Islet of Langerhans (tissue), 1 donor: ENCODE data around the gene TAS2R7.
"Not testable (repeated sequence)": the region's sequence is repeated elsewhere in the genome, so short reads cannot be mapped to it uniquely, and the experiment has no call there.

Experiments
- FAIRE-seq: peaks from one replicate; lab custom pipeline; 2011; peaks lifted over from hg19 to GRCh38; lab: Jason Lieb, UNC

The TAS2R7 gene

GRCh38 chr12:10802587-10802986 lies at the start of gene TAS2R7:
Gene TAS2R7 (minus strand): TSS chr12:10802627. CDS start chr12:10802570, 57 bp downstream.
- no peak for FAIRE-seq

DNA sequence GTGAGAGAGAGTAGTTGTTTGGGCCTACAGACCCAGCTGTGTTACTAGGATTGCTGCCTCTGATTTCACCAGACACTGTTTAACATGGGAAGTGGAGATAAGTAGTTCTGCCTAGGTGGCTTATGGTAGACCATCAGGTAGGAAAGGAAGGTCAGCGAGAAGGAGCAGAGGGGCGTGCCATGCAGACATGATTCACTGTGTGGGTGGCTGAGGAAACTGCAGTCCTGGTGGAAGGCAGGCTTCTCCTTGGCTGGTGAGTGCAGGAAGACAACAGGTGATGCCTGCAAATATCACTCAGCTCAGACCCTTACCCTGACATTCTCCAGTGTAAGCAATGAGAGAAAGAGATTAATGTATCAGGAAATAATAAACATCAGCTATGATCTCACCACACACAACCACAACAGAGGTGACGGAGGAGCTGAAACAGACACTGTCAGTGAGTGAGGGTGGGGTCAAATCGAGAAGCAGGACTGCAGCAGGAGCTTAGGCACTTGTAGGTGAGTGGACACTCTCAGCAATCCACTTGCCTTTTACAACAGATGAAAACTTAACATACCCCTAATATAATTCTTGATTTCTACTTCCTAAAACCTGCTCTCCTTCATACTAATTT lies 48.9 kb upstream of the TAS2R7 start:
- FAIRE-seq = no peak

DNA sequence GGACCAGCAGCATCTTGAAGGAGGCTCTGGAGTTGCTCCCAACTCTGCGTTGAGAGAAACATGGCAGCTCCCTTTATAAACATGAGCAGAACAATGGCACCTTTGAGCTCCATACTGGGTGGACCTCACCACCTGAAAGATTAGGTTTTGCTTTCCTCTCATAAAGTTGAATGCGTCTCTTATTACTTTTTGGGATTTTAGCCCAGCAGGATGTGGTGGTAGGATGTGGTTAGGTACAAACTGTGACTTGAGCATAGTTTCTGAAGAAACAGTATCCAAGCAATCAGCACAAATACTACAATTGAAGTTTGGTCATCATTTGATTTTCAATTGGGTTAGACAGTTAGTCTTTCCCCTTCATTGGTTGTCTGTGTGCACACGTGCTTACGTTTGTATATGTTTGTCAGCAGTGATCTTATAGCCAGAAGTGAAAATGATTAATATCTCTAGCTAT lies 47.0 kb upstream of the TAS2R7 start, which contains the start of gene PRR4:
Gene PRR4 (minus strand): TSS at position 51 of the 454 bp plus-strand sequence. CDS start 38 bp downstream, at position 13.
- FAIRE-seq = no peak

DNA sequence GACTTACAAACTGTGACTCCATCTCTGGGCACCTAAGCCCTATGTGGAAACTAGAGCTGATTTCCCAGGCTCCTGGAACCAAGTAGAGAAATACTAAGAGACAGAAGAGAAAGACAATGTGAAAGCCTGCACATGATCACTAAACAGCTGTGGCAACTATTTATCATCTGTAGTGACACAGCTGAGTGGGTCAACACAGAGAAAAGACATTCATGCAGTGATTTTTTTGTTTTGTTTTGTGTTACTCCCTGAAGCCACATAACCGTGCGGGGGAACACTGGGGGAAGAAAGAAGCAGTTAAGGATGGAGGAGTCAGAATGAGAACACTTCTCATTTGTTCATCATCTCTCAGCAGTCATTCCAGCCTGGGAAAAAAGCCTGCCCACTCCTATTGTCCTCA lies 45.3 kb upstream of the TAS2R7 start:
- FAIRE-seq = no peak

- no peak for FAIRE-seq
These were observed 40.4 kb upstream of the TAS2R7 start for GRCh38 chr12:10842862-10843261.

DNA sequence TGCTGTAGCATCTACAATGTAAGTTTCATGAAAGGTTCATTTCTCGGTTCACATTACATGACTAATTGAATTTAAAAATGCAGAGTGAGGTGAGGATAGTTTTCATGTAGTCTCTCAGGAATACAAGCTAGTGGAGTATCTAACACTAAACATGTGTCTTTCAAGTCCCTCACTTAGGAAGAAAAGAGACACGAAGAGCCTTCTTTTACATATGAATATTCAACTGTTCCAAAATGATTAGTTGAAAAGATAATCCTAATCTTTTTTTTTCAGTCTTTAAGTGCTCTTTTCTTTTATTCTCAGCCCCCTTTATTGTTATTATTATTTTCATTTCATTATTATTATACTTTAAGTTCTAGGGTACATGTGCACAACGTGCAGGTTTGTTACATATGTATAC lies 36.0 kb upstream of the TAS2R7 start:
- FAIRE-seq = no peak

DNA sequence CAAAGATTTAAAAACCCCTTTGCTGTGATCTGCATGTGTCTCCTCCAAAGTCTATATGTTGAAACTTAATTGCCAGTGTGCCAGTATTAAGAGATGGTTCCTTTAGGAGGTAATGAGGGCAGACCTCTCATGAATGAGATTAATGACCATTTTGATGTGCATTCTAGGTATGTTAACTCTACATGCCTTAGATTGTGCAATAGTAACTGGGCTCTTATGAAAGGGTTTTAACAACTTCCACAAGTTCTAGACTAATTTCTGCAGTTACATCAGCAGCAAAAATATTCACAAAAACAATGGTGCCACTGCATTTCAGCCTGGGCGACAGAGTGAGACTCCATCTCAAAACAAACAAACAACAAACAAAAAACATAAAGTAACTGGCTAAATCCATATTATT lies 27.6 kb upstream of the TAS2R7 start:
- FAIRE-seq = no peak

GRCh38 chr12:10826258-10826657 lies 23.8 kb upstream of the TAS2R7 start, which contains the start of gene TAS2R10:
Gene TAS2R10 (minus strand): TSS chr12:10826358. CDS start chr12:10826269, 89 bp downstream.
- no peak for FAIRE-seq

DNA sequence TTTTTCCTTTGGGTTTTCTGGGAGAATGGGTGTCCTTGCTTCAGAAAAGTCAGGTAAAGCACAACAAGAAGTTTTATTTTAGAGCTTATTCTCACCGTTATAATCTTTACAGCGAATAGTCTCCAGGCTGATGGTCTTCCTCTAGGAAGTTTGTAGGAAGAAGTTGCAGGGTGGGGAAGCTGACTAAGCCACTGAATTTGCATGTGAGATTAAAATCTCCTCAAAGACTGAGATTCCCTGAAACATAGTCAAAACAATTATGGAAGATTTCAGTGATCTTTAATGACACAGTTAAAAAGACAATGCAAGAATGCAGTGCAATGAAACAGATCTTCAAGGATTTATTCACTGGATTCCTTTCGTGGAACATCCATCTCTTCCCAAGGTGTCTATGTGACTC lies 22.5 kb upstream of the TAS2R7 start:
- FAIRE-seq = no peak

DNA sequence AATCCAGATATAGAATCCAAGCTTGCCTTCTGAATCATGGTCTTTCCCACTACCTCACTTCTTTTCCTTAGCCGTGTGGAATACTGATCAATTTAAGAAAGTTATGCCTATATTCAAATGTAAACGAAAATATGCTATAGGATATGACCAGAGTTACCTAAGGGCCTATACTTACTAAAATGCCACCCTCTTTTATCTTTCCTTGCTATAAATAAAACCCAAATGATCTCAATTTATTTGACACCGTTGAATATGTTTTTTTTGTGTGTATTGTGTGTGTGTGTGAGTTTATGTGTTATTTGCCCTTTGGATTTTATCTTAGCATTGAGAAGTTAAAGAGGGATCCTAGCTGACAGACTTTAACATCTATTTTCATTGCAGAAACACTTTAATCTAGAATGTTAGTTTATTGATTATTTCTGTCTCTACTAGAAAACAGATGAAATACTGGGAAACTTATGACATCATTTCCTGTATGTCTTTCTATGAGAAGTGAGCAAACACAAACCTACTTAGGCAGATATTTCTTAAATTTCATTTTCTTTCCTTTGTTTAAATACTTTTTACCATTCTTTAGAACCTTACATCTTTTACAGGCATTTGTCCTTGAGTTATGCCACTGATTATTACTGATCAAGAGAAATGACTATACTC lies 9.6 kb upstream of the TAS2R7 start:
- FAIRE-seq = peak; percentile 17

- FAIRE-seq = no peak
These were observed 7.6 kb upstream of the TAS2R7 start, which contains the start of gene TAS2R9 for GRCh38 chr12:10810068-10810467. Gene TAS2R9 (minus strand): TSS chr12:10810168. CDS start chr12:10810075, 93 bp downstream.

DNA sequence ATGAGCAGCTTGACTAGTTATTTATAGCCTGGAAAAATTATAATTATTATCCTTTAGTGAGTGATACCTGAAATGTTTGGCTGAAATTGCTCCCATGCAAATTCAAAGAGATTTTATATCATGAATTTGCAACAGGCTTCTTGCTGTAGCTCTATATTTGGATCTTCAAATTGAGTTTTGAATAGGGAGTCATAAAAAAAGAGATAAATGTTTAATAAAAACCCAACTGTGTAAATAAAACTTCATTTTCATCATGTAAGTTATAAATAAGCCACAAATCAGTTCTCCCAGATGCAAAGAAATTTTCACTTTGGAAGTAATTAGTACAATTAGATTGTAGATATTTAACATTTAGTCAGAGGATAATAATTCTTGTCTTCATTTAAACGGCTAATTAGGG lies 4.8 kb upstream of the TAS2R7 start, which contains the start of gene TAS2R8:
Gene TAS2R8 (minus strand): TSS at position 101 of the 400 bp plus-strand sequence. CDS start 306 bp downstream, outside the sequence.
- no peak for FAIRE-seq

- no peak for FAIRE-seq
These were observed 686 bp downstream of the TAS2R7 start for GRCh38 chr12:10801741-10802140.

GRCh38 chr12:10794222-10794621 lies 8.2 kb downstream of the TAS2R7 start:
- FAIRE-seq = no peak

DNA sequence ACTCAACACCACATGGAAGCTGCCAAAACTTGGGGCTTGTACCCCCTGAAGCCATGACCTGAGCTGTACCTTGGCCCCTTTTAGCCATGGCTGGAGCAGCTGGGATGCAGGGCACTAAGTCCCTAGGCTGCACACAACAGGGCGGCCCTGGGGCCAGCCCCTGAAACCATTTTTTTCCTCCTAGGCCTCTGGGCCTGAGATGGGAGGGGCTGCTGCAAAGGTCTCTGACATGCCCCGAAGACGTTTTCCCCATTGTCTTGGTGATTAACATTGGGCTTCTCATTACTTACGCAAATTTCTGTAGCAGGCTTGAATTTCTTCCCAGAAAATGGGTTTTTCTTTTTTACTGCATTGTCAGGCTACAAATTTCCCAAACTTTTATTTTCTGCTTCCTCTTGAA lies 10.7 kb downstream of the TAS2R7 start:
- not testable (repeated sequence) for FAIRE-seq

DNA sequence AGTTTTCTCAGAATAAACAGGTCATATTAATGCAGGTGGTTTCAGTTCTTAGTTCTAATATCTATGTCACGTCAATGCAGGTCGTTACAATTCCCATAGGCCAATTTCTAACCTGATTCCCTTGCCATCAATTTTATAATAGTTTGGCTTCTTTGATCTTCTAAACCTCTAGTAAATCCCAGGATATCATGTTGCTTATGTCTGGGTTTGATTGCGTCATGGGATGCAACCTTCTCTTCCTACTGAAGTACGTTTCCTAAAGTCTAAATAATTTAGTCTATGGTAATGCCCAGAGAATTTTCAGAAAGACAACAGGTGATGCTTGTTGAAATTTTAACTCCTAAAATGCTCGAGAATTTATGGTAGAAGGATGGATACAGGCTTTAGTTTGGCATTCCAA lies 19.2 kb downstream of the TAS2R7 start:
- no peak for FAIRE-seq

GRCh38 chr12:10779103-10779502 lies 23.3 kb downstream of the TAS2R7 start:
- no peak for FAIRE-seq

DNA sequence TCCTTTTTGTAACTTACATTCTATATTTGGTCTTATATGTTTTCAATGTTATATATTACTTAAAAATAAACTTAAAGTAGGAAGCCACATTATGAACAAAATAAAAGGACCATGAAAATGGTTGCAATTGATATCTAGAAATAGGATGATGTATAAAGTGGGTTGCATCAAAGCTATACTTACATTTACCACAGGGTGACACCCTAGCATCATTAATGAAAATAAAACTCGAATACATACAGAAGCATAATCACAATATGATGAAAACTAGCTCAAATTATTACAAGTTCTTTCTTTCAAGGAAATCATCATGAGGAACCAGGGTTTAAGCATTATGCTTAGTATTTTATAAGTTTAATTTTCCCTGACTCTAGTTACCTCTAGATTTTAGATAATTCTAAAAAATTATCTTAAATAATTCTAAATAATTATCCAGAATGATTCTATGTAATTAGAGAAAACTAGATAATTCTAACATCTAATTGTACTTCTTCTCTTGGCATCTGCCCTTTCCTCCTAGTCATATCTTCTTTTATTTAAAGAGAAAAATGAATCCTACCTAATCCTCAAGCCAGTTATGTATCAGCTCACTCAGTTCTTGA lies 31.2 kb downstream of the TAS2R7 start:
- FAIRE-seq = peak; percentile 97

DNA sequence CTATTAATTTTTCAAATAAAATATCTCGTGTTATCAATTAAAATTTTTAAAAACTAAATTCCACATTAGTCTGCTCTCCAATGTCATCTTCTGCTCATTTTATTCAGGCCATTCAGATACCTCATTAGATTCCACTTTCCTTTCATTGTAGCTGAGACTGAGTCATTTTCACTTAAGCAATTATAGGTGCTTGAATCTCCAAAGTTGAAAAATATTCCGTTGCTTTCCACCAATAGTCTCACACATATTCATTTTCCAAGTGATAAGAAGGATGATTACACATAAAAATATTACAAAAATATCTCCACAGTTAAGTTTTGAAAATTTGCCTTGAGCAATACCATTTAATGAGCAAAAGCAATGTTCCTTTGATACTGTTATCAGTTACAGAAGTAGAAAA lies 42.8 kb downstream of the TAS2R7 start:
- FAIRE-seq = no peak

DNA sequence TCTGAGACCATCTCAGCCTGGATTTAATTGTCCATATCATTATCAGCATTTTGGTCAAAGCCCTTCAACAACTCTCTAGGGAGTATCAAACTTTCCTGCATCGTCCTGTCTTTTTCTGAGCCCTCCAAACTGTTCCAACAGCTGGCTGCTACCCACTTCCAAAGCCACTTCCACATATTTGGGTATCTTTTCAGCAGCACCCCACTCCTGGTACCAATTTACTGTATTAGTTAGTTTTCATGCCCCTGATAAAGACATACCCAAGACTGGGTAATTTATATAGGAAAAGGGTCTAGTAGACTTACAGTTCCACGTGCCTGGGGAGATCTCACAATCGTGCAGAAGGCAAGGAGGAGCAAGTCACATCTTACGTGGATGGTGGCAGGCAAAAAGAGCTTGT lies 46.2 kb downstream of the TAS2R7 start:
- FAIRE-seq = no peak

- no peak for FAIRE-seq
These were observed 49.4 kb downstream of the TAS2R7 start for GRCh38 chr12:10753059-10753458.
